ENCODE data around the gene ATE1. TPM values are rescaled to one million over a fixed set of nuclear protein-coding genes. Genes with fewer than 3 reads are reported as not detected.

Gene ATE1
- total and polyA plus RNA-seq, 10 of the 15 experiments (the other 5 are each of a cell fraction or from before 2014, with no cell fraction given): 4.3 to 22.7 (median 15.9) TPM

- TF ChIP-seq MYC (IDR thresholded peaks at IDR 0.05; ENCODE audit: insufficient read depth, insufficient read length, insufficient replicate concordance, low read length, severe bottlenecking) (no peak), KLF5 (IDR thresholded peaks at IDR 0.05; ENCODE audit: partially characterized antibody) (no peak), LARP7 (IDR thresholded peaks at IDR 0.05) (no peak)
- TF ChIP-seq, protein P1, sequence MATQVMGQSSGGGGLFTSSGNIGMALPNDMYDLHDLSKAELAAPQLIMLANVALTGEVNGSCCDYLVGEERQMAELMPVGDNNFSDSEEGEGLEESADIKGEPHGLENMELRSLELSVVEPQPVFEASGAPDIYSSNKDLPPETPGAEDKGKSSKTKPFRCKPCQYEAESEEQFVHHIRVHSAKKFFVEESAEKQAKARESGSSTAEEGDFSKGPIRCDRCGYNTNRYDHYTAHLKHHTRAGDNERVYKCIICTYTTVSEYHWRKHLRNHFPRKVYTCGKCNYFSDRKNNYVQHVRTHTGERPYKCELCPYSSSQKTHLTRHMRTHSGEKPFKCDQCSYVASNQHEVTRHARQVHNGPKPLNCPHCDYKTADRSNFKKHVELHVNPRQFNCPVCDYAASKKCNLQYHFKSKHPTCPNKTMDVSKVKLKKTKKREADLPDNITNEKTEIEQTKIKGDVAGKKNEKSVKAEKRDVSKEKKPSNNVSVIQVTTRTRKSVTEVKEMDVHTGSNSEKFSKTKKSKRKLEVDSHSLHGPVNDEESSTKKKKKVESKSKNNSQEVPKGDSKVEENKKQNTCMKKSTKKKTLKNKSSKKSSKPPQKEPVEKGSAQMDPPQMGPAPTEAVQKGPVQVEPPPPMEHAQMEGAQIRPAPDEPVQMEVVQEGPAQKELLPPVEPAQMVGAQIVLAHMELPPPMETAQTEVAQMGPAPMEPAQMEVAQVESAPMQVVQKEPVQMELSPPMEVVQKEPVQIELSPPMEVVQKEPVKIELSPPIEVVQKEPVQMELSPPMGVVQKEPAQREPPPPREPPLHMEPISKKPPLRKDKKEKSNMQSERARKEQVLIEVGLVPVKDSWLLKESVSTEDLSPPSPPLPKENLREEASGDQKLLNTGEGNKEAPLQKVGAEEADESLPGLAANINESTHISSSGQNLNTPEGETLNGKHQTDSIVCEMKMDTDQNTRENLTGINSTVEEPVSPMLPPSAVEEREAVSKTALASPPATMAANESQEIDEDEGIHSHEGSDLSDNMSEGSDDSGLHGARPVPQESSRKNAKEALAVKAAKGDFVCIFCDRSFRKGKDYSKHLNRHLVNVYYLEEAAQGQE (IDR thresholded peaks at IDR 0.05; ENCODE audit: low read depth, low read length): no peak
- TF ChIP-seq, protein P2, sequence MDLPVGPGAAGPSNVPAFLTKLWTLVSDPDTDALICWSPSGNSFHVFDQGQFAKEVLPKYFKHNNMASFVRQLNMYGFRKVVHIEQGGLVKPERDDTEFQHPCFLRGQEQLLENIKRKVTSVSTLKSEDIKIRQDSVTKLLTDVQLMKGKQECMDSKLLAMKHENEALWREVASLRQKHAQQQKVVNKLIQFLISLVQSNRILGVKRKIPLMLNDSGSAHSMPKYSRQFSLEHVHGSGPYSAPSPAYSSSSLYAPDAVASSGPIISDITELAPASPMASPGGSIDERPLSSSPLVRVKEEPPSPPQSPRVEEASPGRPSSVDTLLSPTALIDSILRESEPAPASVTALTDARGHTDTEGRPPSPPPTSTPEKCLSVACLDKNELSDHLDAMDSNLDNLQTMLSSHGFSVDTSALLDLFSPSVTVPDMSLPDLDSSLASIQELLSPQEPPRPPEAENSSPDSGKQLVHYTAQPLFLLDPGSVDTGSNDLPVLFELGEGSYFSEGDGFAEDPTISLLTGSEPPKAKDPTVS (IDR thresholded peaks at IDR 0.05; ENCODE audit: low read depth, low read length): no peak
Measured at GRCh38 chr10:121709675-121710073, 218.2 kb downstream of the ATE1 start (continued).

All from GM12878 (cell line).